Mucosa of descending colon (tissue), 3 donors: ENCODE data around the gene ABTB2. TPM values are rescaled to one million over a fixed set of nuclear protein-coding genes. Genes with fewer than 3 reads are reported as not detected.

ENCODE experiments used
- ATAC-seq: fragments of 200-7000 bp; cut with Tn5 transposase; one replicate; pipeline ENCODE4 v1.9.1; 2020; ENCODE audit warnings: mild to moderate bottlenecking, moderate library complexity
- DNase-seq, 3 donors: peaks; one replicate each; pipeline ENCODE4 v3.0.0-alpha.2; 2020
- H3K36me3 ChIP-seq: fragments of 200-600 bp; one replicate; pipeline ENCODE4 v1.8.0; 2021; ENCODE audit warnings: low read depth, mild to moderate bottlenecking
- H3K4me1 ChIP-seq: fragments of 200-600 bp; one replicate; pipeline ENCODE4 v1.8.0; 2021; ENCODE audit warnings: low read depth, mild to moderate bottlenecking
- H3K4me3 ChIP-seq: fragments of 200-600 bp; one replicate; pipeline ENCODE4 v1.8.0; 2021; ENCODE audit warnings: mild to moderate bottlenecking
- H3K9me3 ChIP-seq: fragments of 200-600 bp; one replicate; pipeline ENCODE4 v1.8.0; 2021; ENCODE audit warnings: mild to moderate bottlenecking
- CTCF ChIP-seq: fragments of 200-600 bp; IDR thresholded peaks from one replicate; pipeline ENCODE4 v1.8.0; 2022; ENCODE audit warnings: antibody characterized with exemption, mild to moderate bottlenecking
- intact Hi-C, 2 donors: fragments of 100-400 bp; cut with DNase I in 1 of 2; cut with micrococcal nuclease in 1 of 2; formaldehyde crosslinking; loops; one replicate each; pipeline versions ENCODE4 v1.11.0 to v1.11.1; 2022; cut with DNase I, micrococcal nuclease
- total RNA-seq, 3 donors: library from RNA; stranded (reverse); fragmentation: NEBNext Ultra II Directional in 2 of 3; extraction: Animal tissue kit (Norgen Biotek cat#: 25700) in 2 of 3; gene quantifications; one replicate each; pipeline versions ENCODE4 v1.2.1 to v1.2.4, GENCODE V29; 2021 to 2023
- donor health status: DM: no; HTN: no; CAD: no; lungs with moderate emphysema.
- donor health status: DM: no; HTN: no; CAD: no.
- donor health status: DM: no; HTN: yes; CAD: no.

ABTB2 gene
- total RNA-seq, 3 donors from 2014 or later = 12.8 to 16.8 (median 14.3) TPM

- ATAC-seq = no peak
- no peaks in the 10 kb centered on the region for H3K4me1 ChIP-seq
- DNase-seq = no peak
- H3K4me3 ChIP-seq = no peak overlapping the region
- H3K36me3 ChIP-seq = no peaks in the 10 kb centered on the region
- intact Hi-C loops = no loop called here
- H3K9me3 ChIP-seq = no peaks in the 10 kb centered on the region
- no peak for TF ChIP-seq CTCF
Measured at GRCh38 chr11:34276352-34276864, 81.4 kb downstream of the ABTB2 start.

DNA sequence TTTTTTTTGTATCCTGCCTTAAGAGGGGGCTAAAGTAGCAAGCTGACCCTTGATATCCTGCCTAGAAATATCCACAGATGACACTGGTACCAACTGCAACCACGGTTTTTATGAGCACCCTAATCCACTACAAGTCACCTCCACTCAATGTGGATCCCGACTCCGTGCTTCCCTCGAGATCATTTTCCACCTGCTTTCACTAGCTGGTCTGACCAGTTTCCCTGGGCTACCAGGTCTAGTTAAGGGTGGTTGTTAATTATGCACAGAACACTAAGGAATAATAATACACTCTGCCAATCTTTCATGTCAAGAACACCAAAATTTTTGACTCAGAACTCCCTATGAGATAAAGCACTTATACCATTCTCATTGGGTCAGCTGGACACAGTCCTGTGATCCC is 82.3 kb downstream of the ABTB2 start:
- Histone ChIP-seq H3K4me3 (no peak overlapping the region), H3K4me1 (no peaks in the 10 kb centered on the region), H3K36me3 (no peaks in the 10 kb centered on the region), H3K9me3 (no peaks in the 10 kb centered on the region)
- no peak for TF ChIP-seq CTCF
- intact Hi-C loops = no loop called here
- DNase-seq (no peak), ATAC-seq (no peak)

DNA sequence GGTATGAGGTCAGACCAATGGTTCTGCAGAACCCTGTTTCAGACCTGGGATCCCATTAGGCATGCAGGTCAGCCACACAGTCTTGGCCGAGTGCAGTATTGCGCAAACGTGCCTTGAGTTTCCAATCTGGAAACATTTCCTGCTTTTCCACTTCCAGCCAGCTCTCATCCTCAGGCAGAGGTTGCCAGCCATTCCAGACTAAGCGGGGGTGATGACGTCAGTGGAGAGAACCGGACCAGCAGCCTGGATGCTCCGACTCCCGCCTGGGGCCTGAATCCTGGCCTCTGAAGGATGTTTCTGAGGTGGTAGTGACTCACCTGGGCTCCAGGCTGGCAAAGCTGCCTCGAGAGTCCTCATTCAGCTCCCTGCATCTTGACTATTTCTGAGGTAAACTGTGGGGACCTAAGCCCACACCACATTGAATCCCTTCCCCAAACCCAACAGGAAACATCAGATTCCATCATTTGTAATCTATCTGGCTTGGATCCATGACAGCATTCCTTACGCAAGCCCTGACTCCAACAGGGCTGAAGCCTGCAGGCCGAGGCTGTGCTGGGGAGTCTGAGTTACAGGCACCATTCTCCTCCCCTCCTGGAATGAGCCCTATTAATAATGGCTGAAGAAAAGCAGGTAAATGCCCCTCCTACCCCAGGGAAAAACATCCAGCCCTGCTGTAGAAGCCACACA is 83.0 kb downstream of the ABTB2 start:
- no peaks in the 10 kb centered on the region for H3K36me3 ChIP-seq
- H3K4me1 ChIP-seq = no peaks in the 10 kb centered on the region
- TF ChIP-seq CTCF = no peak
- no peaks in the 10 kb centered on the region for H3K9me3 ChIP-seq
- H3K4me3 ChIP-seq = no peak overlapping the region
- DNase-seq (peak; percentile 57 to 74 (median 64)), ATAC-seq (peak; percentile 84)
- intact Hi-C loops = no loop called here

GRCh38 chr11:34273099-34273498 is 84.7 kb downstream of the ABTB2 start:
- Histone ChIP-seq H3K36me3 (no peaks in the 10 kb centered on the region), H3K4me1 (no peaks in the 10 kb centered on the region), H3K4me3 (no peak overlapping the region), H3K9me3 (no peaks in the 10 kb centered on the region)
- intact Hi-C loops = no loop called here
- ATAC-seq = no peak
- no peak for DNase-seq
- TF ChIP-seq CTCF = no peak

- no peak for TF ChIP-seq CTCF
- Histone ChIP-seq H3K4me1 (no peaks in the 10 kb centered on the region), H3K9me3 (no peaks in the 10 kb centered on the region), H3K4me3 (no peak overlapping the region), H3K36me3 (no peaks in the 10 kb centered on the region)
- intact Hi-C loops = no loop called here
- ATAC-seq (no peak), DNase-seq (no peak)
Measured at GRCh38 chr11:34271727-34272126, 86.1 kb downstream of the ABTB2 start.
